Measurements from ENCODE around the gene REXO1.

REXO1 gene

GRCh38 chr19:1828279-1829238, 19.7 kb downstream of the REXO1 start:
- Histone ChIP-seq H3K36me3 (ENCODE audit: insufficient read depth, low read length) (peaks cover 10% of the 10 kb centered on the region), H3K9me3 (ENCODE audit: control insufficient read depth, insufficient read depth, low read length) (no peaks in the 10 kb centered on the region), H3K9ac (ENCODE audit: low read depth, low read length) (no peak overlapping the region), H3K4me1 (ENCODE audit: insufficient read depth, low read length) (peaks cover 9% of the 10 kb centered on the region; the same call in 1 of the 2 replicates)

- Histone ChIP-seq H3K9me3 (ENCODE audit: control insufficient read depth, insufficient read depth, low read length) (no peaks in the 10 kb centered on the region), H3K9ac (ENCODE audit: low read depth, low read length) (no peak overlapping the region), H3K4me1 (ENCODE audit: insufficient read depth, low read length) (peaks cover 9% of the 10 kb centered on the region; the same call in 1 of the 2 replicates), H3K36me3 (ENCODE audit: insufficient read depth, low read length) (peaks cover 10% of the 10 kb centered on the region)
Observed at GRCh38 chr19:1827566-1828278, 20.6 kb downstream of the REXO1 start.

- Histone ChIP-seq H3K4me1 (ENCODE audit: insufficient read depth, low read length) (peaks cover 9% of the 10 kb centered on the region; the same call in 1 of the 2 replicates), H3K9ac (ENCODE audit: low read depth, low read length) (peak overlapping the region; percentile 40; the same call in 1 of the 2 replicates), H3K9me3 (ENCODE audit: control insufficient read depth, insufficient read depth, low read length) (no peaks in the 10 kb centered on the region), H3K36me3 (ENCODE audit: insufficient read depth, low read length) (peaks cover 10% of the 10 kb centered on the region)
Observed at GRCh38 chr19:1826557-1827521, 21.4 kb downstream of the REXO1 start.

GRCh38 chr19:1825909-1826556, 22.2 kb downstream of the REXO1 start:
- Histone ChIP-seq H3K9me3 (ENCODE audit: control insufficient read depth, insufficient read depth, low read length) (no peaks in the 10 kb centered on the region), H3K36me3 (ENCODE audit: insufficient read depth, low read length) (peaks cover 10% of the 10 kb centered on the region), H3K4me1 (ENCODE audit: insufficient read depth, low read length) (peaks cover 9% of the 10 kb centered on the region; the same call in 1 of the 2 replicates)

GRCh38 chr19:1824252-1824622, 24.0 kb downstream of the REXO1 start:
- Histone ChIP-seq H3K9me3 (ENCODE audit: control insufficient read depth, insufficient read depth, low read length) (no peaks in the 10 kb centered on the region), H3K36me3 (ENCODE audit: insufficient read depth, low read length) (peaks cover 7% of the 10 kb centered on the region; the same call in 1 of the 2 replicates), H3K9ac (ENCODE audit: low read depth, low read length) (no peak overlapping the region), H3K4me1 (ENCODE audit: insufficient read depth, low read length) (peaks cover 9% of the 10 kb centered on the region; the same call in 1 of the 2 replicates)

More at GRCh38 chr19:1825909-1826556, 22.2 kb downstream of the REXO1 start:
- no peak overlapping the region for H3K9ac ChIP-seq (ENCODE audit: low read depth, low read length)

- H3K4me1 ChIP-seq (ENCODE audit: insufficient read depth, low read length): peaks cover 9% of the 10 kb centered on the region; the same call in 1 of the 2 replicates
- no peak overlapping the region for H3K9ac ChIP-seq (ENCODE audit: low read depth, low read length)
- H3K36me3 ChIP-seq (ENCODE audit: insufficient read depth, low read length): peaks cover 7% of the 10 kb centered on the region; the same call in 1 of the 2 replicates
- H3K9me3 ChIP-seq (ENCODE audit: control insufficient read depth, insufficient read depth, low read length): no peaks in the 10 kb centered on the region
Observed at GRCh38 chr19:1823539-1824251, 24.6 kb downstream of the REXO1 start.

GRCh38 chr19:1823020-1823419, 25.3 kb downstream of the REXO1 start:
- H3K36me3 ChIP-seq (ENCODE audit: insufficient read depth, low read length): peaks cover 7% of the 10 kb centered on the region; the same call in 1 of the 2 replicates
- peaks cover 9% of the 10 kb centered on the region; the same call in 1 of the 2 replicates for H3K4me1 ChIP-seq (ENCODE audit: insufficient read depth, low read length)
- no peaks in the 10 kb centered on the region for H3K9me3 ChIP-seq (ENCODE audit: control insufficient read depth, insufficient read depth, low read length)
- H3K9ac ChIP-seq (ENCODE audit: low read depth, low read length): no peak overlapping the region

- no peaks in the 10 kb centered on the region for H3K9me3 ChIP-seq (ENCODE audit: control insufficient read depth, insufficient read depth, low read length)
- H3K36me3 ChIP-seq (ENCODE audit: insufficient read depth, low read length): peaks cover 7% of the 10 kb centered on the region; the same call in 1 of the 2 replicates
- no peak overlapping the region for H3K9ac ChIP-seq (ENCODE audit: low read depth, low read length)
- peaks cover 6% of the 10 kb centered on the region; the same call in 1 of the 2 replicates for H3K4me1 ChIP-seq (ENCODE audit: insufficient read depth, low read length)
Observed at GRCh38 chr19:1822210-1822609, 26.1 kb downstream of the REXO1 start.

GRCh38 chr19:1819341-1820255, 28.7 kb downstream of the REXO1 start:
- Histone ChIP-seq H3K36me3 (ENCODE audit: insufficient read depth, low read length) (peaks cover 5% of the 10 kb centered on the region; the same call in 1 of the 2 replicates), H3K9me3 (ENCODE audit: control insufficient read depth, insufficient read depth, low read length) (no peaks in the 10 kb centered on the region), H3K9ac (ENCODE audit: low read depth, low read length) (no peak overlapping the region), H3K4me1 (ENCODE audit: insufficient read depth, low read length) (no peaks in the 10 kb centered on the region)

GRCh38 chr19:1818549-1819195, 29.6 kb downstream of the REXO1 start:
- H3K9me3 ChIP-seq (ENCODE audit: control insufficient read depth, insufficient read depth, low read length): no peaks in the 10 kb centered on the region
- H3K36me3 ChIP-seq (ENCODE audit: insufficient read depth, low read length): no peaks in the 10 kb centered on the region
- H3K9ac ChIP-seq (ENCODE audit: low read depth, low read length): no peak overlapping the region
- no peaks in the 10 kb centered on the region for H3K4me1 ChIP-seq (ENCODE audit: insufficient read depth, low read length)

GRCh38 chr19:1817553-1818179, 30.6 kb downstream of the REXO1 start:
- no peaks in the 10 kb centered on the region for H3K4me1 ChIP-seq (ENCODE audit: insufficient read depth, low read length)
- no peaks in the 10 kb centered on the region for H3K36me3 ChIP-seq (ENCODE audit: insufficient read depth, low read length)
- no peak overlapping the region for H3K9ac ChIP-seq (ENCODE audit: low read depth, low read length)
- H3K9me3 ChIP-seq (ENCODE audit: control insufficient read depth, insufficient read depth, low read length): no peaks in the 10 kb centered on the region

Measured in ES-I3 (cell line).